IMR-90 (cell line): ENCODE measurements around the gene OR51D1. TPM values are rescaled to one million over a fixed set of nuclear protein-coding genes. Genes with fewer than 3 reads are reported as not detected.

Experiments
- ATAC-seq: fragments of 200-7000 bp; cut with Tn5 transposase; 2 replicates; pipeline ENCODE4 v1.9.1; 2020; ENCODE audit warnings: low read depth, mild to moderate bottlenecking, moderate library complexity
- BruUV-seq: library from RNA; stranded (reverse); fragments of 400-500 nt; replicated peaks from 2 replicates; lab custom pipeline; 2021; lab: Mats Ljungman, UMichigan
- CTCF ChIA-PET: fragments of 300-600 bp; formaldehyde crosslinking; extraction: SDS; loops from one replicate; lab custom pipeline; 2021; ENCODE audit warnings: antibody characterized with exemption; lab: Yijun Ruan, JAX
- POLR2A ChIA-PET: fragments of 300-600 bp; sonication (Branson Sonifier 250); formaldehyde crosslinking; loops from one replicate; lab custom pipeline; 2022; ENCODE audit warnings: antibody characterized with exemption; ENCODE audit not compliant: unreplicated experiment; lab: Charles Lee
- DNase-seq: peaks from one replicate; pipeline ENCODE4 v3.0.0; 2013
- H2AFZ ChIP-seq: replicated peaks from 2 replicates; pipeline ENCODE3; 2013; ENCODE audit warnings: low read length, mild to moderate bottlenecking; ENCODE audit not compliant: poor library complexity
- H2AK5ac ChIP-seq: 2 replicates; pipeline ENCODE4 v1.6.1; 2013; ENCODE audit warnings: low read depth, low read length, inconsistent platforms
- H2AK9ac ChIP-seq: replicated peaks from 2 replicates; pipeline ENCODE3; 2013; ENCODE audit warnings: mild to moderate bottlenecking, low read depth, low read length, moderate library complexity; ENCODE audit not compliant: poor library complexity
- H2BK120ac ChIP-seq: 2 replicates; pipeline ENCODE4 v1.6.1; 2013; ENCODE audit warnings: low read depth, low read length, inconsistent platforms
- H2BK15ac ChIP-seq: 3 replicates; pipeline ENCODE4 v1.6.1; 2013; ENCODE audit warnings: low read depth, low read length, inconsistent platforms
- H2BK20ac ChIP-seq: 2 replicates; pipeline ENCODE4 v1.6.1; 2013; ENCODE audit warnings: low read depth, mild to moderate bottlenecking, inconsistent platforms, low read length, moderate library complexity
- H2BK5ac ChIP-seq: 2 replicates; pipeline ENCODE4 v1.6.1; 2013; ENCODE audit warnings: mild to moderate bottlenecking, low read depth, low read length, inconsistent platforms; ENCODE audit not compliant: poor library complexity, severe bottlenecking
- H3K14ac ChIP-seq: replicated peaks from 2 replicates; pipeline ENCODE4 v1.6.1; 2013; ENCODE audit warnings: low read depth, low read length, inconsistent platforms
- H3K18ac ChIP-seq: 2 replicates; pipeline ENCODE4 v1.6.1; 2013; ENCODE audit warnings: low read depth, low read length, control low read depth
- H3K23ac ChIP-seq: 2 replicates; pipeline ENCODE4 v1.6.1; 2013; ENCODE audit warnings: low read depth, low read length, inconsistent platforms
- H3K27ac ChIP-seq: 2 replicates; pipeline ENCODE4 v1.5.1; 2013; ENCODE audit warnings: mild to moderate bottlenecking, control low read depth, low read length; ENCODE audit not compliant: insufficient read depth
- H3K27me3 ChIP-seq: 2 replicates; pipeline ENCODE4 v1.6.1; 2013; ENCODE audit warnings: low read length; ENCODE audit not compliant: control insufficient read depth, insufficient read depth
- H3K36me3 ChIP-seq: 2 replicates; pipeline ENCODE4 v1.6.1; 2013; ENCODE audit warnings: low read length, mixed read lengths; ENCODE audit not compliant: control insufficient read depth, insufficient read depth
- H3K4ac ChIP-seq: 2 replicates; pipeline ENCODE4 v1.6.1; 2013; ENCODE audit warnings: low read depth, low read length, inconsistent platforms
- H3K4me1 ChIP-seq: 2 replicates; pipeline ENCODE4 v1.6.1; 2013; ENCODE audit warnings: low read length, mixed read lengths; ENCODE audit not compliant: control insufficient read depth, insufficient read depth
- H3K4me2 ChIP-seq: 2 replicates; pipeline ENCODE4 v1.6.1; 2013; ENCODE audit warnings: low read depth, mild to moderate bottlenecking, control low read depth, low read length, moderate library complexity
- H3K4me3 ChIP-seq: 2 replicates; pipeline ENCODE4 v1.5.1; 2013; ENCODE audit warnings: low read depth, mild to moderate bottlenecking, control low read depth, low read length, moderate library complexity; ENCODE audit not compliant: insufficient read depth
- H3K56ac ChIP-seq: 2 replicates; pipeline ENCODE4 v1.6.1; 2013; ENCODE audit warnings: low read length, inconsistent platforms; ENCODE audit not compliant: insufficient read depth; ENCODE audit errors: extremely low read depth
- H3K79me1 ChIP-seq, 2 experiments: 2 replicates each; pipeline ENCODE4 v1.6.1; 2013; ENCODE audit warnings: low read length in 2 of 2, inconsistent platforms in 1 of 2, low read depth in 1 of 2
- H3K9ac ChIP-seq: 2 replicates; pipeline ENCODE4 v1.6.1; 2013; ENCODE audit warnings: low read depth, low read length, control low read depth
- H3K9me1 ChIP-seq: 2 replicates; pipeline ENCODE4 v1.6.1; 2013; ENCODE audit warnings: low read length, inconsistent platforms; ENCODE audit not compliant: insufficient read depth
- H3K9me3 ChIP-seq: 2 replicates; pipeline ENCODE4 v1.6.1; 2013; ENCODE audit warnings: low read length; ENCODE audit not compliant: control insufficient read depth, insufficient read depth
- H4K20me1 ChIP-seq: 2 replicates; pipeline ENCODE4 v1.6.1; 2013; ENCODE audit warnings: low read length, inconsistent platforms; ENCODE audit not compliant: insufficient read depth
- H4K5ac ChIP-seq: 2 replicates; pipeline ENCODE4 v1.6.1; 2013; ENCODE audit warnings: mild to moderate bottlenecking, low read depth, low read length, control low read depth
- H4K8ac ChIP-seq, 2 experiments: 2 replicates each; pipeline ENCODE4 v1.6.1; 2013; ENCODE audit warnings: low read depth in 2 of 2, low read length in 2 of 2, control low read depth in 1 of 2, inconsistent platforms in 1 of 2
- H4K91ac ChIP-seq: 2 replicates; pipeline ENCODE4 v1.6.1; 2013; ENCODE audit warnings: low read depth, low read length, inconsistent platforms; ENCODE audit not compliant: insufficient read depth
- BHLHE40 ChIP-seq: fragments of 150-350 bp; IDR thresholded peaks from 2 replicates; pipeline ENCODE4 v1.6.1; 2016; ENCODE audit warnings: mild to moderate bottlenecking, low read depth, low read length
- CHD1 ChIP-seq: IDR thresholded peaks from 2 replicates; pipeline ENCODE4 v1.6.1; 2012; ENCODE audit warnings: low read depth, low read length, improper control_type of control experiment
- MAFK ChIP-seq: IDR thresholded peaks from 2 replicates; pipeline ENCODE4 v1.6.1; 2012; ENCODE audit warnings: low read depth, low read length, improper control_type of control experiment
- NFE2L2 ChIP-seq: fragments of 150-350 bp; IDR thresholded peaks from 2 replicates; pipeline ENCODE4 v1.6.1; 2016; ENCODE audit warnings: low read depth, mild to moderate bottlenecking, low read length
- POLR2A ChIP-seq: IDR thresholded peaks from 2 replicates; pipeline ENCODE4 v1.6.1; 2012; ENCODE audit warnings: mild to moderate bottlenecking, low read depth, low read length
- SMC3 ChIP-seq: fragments of 150-350 bp; IDR thresholded peaks from 2 replicates; pipeline ENCODE4 v1.6.1; 2016; ENCODE audit warnings: low read depth, mild to moderate bottlenecking, antibody characterized with exemption, low read length, moderate library complexity
- WGBS, 2 experiments: methylation state at CpG; one replicate each; pipeline versions ENCODE4 v1.1.5 to v1.1.7; 2013; ENCODE audit warnings: missing lambda C conversion rate in 2 of 2; ENCODE audit not compliant: insufficient read length in 1 of 2; ENCODE audit errors: extremely low coverage in 2 of 2; 5-methylcytosine and 5-hydroxymethylcytosine counted together
- dilution Hi-C: fragments of 300-500 bp; cut with HindIII; formaldehyde crosslinking; loops from one replicate; pipeline ENCODE4 v1.14.3; 2018; ENCODE audit warnings: low sequenced_read_pairs; ENCODE audit not compliant: unreplicated experiment
- in situ Hi-C: fragments of 300-500 bp; cut with MboI; formaldehyde crosslinking; loops from 3 replicates; pipeline ENCODE4 v1.14.3; 2019; ENCODE audit warnings: low sequenced_read_pairs, inconsistent platforms, mixed read lengths
- intact Hi-C: fragments of 100-400 bp; cut with micrococcal nuclease; formaldehyde crosslinking; loops from 2 replicates; pipeline ENCODE4 v1.10.0; 2022
- polyA plus RNA-seq, 3 experiments: library from polyadenylated mRNA; depleted of rRNA; stranded (reverse); fragments of >200 nt; gene quantifications; 2 replicates each; pipeline ENCODE4 v1.2.3, GENCODE V29; 2012; ENCODE audit warnings: low replicate concordance in 1 of 3
- total RNA-seq: library from RNA; depleted of rRNA; stranded (reverse); fragments of >200 nt; gene quantifications from 2 replicates; pipeline ENCODE4 v1.2.3, GENCODE V29; 2012
- TF ChIP-seq, protein P1 (sequence below): fragments of 150-350 bp; IDR thresholded peaks from 2 replicates; pipeline ENCODE4 v1.6.1; 2017; ENCODE audit warnings: mild to moderate bottlenecking, antibody characterized with exemption, low read length, low read depth

Gene OR51D1
- total and polyA plus RNA-seq, 2 of the 4 experiments (the other 2 are of a cell fraction) = not detected

DNA sequence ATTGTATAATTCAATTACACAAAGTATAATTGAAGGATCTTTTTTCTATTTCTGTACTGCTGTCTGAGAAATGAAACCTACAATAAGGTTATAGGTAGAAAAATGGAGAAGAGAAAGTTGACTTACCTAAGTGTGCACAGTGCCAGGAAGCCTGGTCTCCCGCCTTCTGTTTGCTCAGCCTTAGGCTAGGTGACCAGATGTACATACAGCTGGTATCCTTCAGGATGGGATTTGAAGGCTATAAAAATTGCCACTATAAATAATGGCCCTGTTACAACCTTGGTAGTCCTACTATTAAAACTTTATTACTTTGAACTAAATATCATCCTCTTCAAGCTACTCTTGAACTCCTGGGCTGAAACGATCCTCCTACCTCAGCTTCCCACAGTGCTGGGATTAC is 40.7 kb downstream of the OR51D1 start:
- Histone ChIP-seq H3K9me1 (peaks cover 7% of the 10 kb centered on the region; the same call in 1 of the 2 replicates), H2AK9ac (no peak overlapping the region), H3K4me3 (no peak overlapping the region), H2AFZ (no peak overlapping the region), H3K56ac (no peak overlapping the region), H2BK15ac (no peak overlapping the region), H4K5ac (no peak overlapping the region), H3K4me1 (peaks cover 4% of the 10 kb centered on the region), H3K4ac (no peak overlapping the region), H4K91ac (no peak overlapping the region), H4K20me1 (no peaks in the 10 kb centered on the region), H3K79me1 (no peaks in the 10 kb centered on the region), H2BK20ac (no peak overlapping the region), H2BK120ac (no peak overlapping the region), H4K8ac (no peak overlapping the region), H3K4me2 (no peak overlapping the region), H3K27me3 (no peaks in the 10 kb centered on the region), H3K9ac (no peak overlapping the region), H3K9me3 (no peaks in the 10 kb centered on the region), H3K23ac (no peak overlapping the region), H2AK5ac (no peak overlapping the region), H3K27ac (no peak overlapping the region), H3K18ac (no peak overlapping the region), H3K36me3 (no peaks in the 10 kb centered on the region), H3K14ac (no peak overlapping the region), H2BK5ac (no peak overlapping the region)
- dilution Hi-C loops = no loop called here
- DNase-seq (no peak), ATAC-seq (no peak)
- in situ Hi-C loops = no loop called here
- WGBS, 2 experiments = no CpG with 5 or more reads among the region's 2 CpGs
- POLR2A ChIA-PET = no interaction called here
- no TSS peak for BruUV-seq
- CTCF ChIA-PET = no interaction called here
- intact Hi-C loops = no loop called here
- no peak for TF ChIP-seq MAFK
- TF ChIP-seq, protein P1, sequence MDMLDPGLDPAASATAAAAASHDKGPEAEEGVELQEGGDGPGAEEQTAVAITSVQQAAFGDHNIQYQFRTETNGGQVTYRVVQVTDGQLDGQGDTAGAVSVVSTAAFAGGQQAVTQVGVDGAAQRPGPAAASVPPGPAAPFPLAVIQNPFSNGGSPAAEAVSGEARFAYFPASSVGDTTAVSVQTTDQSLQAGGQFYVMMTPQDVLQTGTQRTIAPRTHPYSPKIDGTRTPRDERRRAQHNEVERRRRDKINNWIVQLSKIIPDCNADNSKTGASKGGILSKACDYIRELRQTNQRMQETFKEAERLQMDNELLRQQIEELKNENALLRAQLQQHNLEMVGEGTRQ = no peak
- TF ChIP-seq CHD1 = no peak
- no peak for TF ChIP-seq POLR2A
- no peak for TF ChIP-seq BHLHE40
- TF ChIP-seq NFE2L2 = no peak
- TF ChIP-seq SMC3 = no peak
